ENCODE data around the gene MAP7D3.

GRCh38 chrX:136262243-136262642 is 11.0 kb upstream of the MAP7D3 start:
- TF ChIP-seq CTCF (conservative IDR thresholded peaks at IDR 0.05) = no peak
- no peak for TF ChIP-seq EZH2 (IDR thresholded peaks at IDR 0.05; ENCODE audit: low read depth)
